Measurements from ENCODE around the gene FFAR3. TPM values are rescaled to one million over a fixed set of nuclear protein-coding genes. Genes with fewer than 3 reads are reported as not detected.

Gene FFAR3
- polyA plus RNA-seq, 1 donor (not counting 4 experiments of a cell fraction or from before 2014, with no cell fraction given): not detected

- no peaks in the 10 kb centered on the region for H4K20me1 ChIP-seq (ENCODE audit: control insufficient read depth, extremely low read depth, insufficient read depth, low read length)
- dilution Hi-C loops (cut with MboI; ENCODE audit: extremely low pct_ligation_motif_present, low sequenced_read_pairs): no loop called here
- no peaks in the 10 kb centered on the region for H3K36me3 ChIP-seq (ENCODE audit: control insufficient read depth in 2 of 2, extremely low read depth in 1 of 2, insufficient read depth in 2 of 2, low read length in 2 of 2)
- TF ChIP-seq EZH2 (IDR thresholded peaks at IDR 0.05; ENCODE audit: low read length): no peak
- TF ChIP-seq, protein P1, sequence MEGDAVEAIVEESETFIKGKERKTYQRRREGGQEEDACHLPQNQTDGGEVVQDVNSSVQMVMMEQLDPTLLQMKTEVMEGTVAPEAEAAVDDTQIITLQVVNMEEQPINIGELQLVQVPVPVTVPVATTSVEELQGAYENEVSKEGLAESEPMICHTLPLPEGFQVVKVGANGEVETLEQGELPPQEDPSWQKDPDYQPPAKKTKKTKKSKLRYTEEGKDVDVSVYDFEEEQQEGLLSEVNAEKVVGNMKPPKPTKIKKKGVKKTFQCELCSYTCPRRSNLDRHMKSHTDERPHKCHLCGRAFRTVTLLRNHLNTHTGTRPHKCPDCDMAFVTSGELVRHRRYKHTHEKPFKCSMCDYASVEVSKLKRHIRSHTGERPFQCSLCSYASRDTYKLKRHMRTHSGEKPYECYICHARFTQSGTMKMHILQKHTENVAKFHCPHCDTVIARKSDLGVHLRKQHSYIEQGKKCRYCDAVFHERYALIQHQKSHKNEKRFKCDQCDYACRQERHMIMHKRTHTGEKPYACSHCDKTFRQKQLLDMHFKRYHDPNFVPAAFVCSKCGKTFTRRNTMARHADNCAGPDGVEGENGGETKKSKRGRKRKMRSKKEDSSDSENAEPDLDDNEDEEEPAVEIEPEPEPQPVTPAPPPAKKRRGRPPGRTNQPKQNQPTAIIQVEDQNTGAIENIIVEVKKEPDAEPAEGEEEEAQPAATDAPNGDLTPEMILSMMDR (optimal IDR thresholded peaks at IDR 0.05 in 1 of 3, IDR thresholded peaks at IDR 0.05 in 1 of 3, conservative IDR thresholded peaks at IDR 0.05 in 1 of 3; ENCODE audit: extremely low read depth in 1 of 3, insufficient read depth in 2 of 3, low read length in 3 of 3): no peak
- DNase-seq (ENCODE audit: low read depth, low spot score): no peak
- H3K27ac ChIP-seq (ENCODE audit: control insufficient read depth, insufficient read depth, low read length): no peak overlapping the region
- H3K9ac ChIP-seq (ENCODE audit: control insufficient read depth, extremely low read depth, insufficient read depth, low read length): no peak overlapping the region
- H3K4me1 ChIP-seq (ENCODE audit: control insufficient read depth, extremely low read depth, insufficient read depth, low read length): no peaks in the 10 kb centered on the region
- H3K9me3 ChIP-seq (ENCODE audit: control insufficient read depth, low read depth, low read length): no peaks in the 10 kb centered on the region
- no peak overlapping the region for H3K4me2 ChIP-seq (ENCODE audit: control insufficient read depth, extremely low read depth, insufficient read depth, low read depth, low read length)
- H3K9me1 ChIP-seq (ENCODE audit: control insufficient read depth, extremely low read depth, insufficient read depth, low read length): no peaks in the 10 kb centered on the region
- FAIRE-seq: no peak
- H3K27me3 ChIP-seq (ENCODE audit: control insufficient read depth, extremely low read depth, insufficient read depth, low read length): peaks cover 18% of the 10 kb centered on the region
- no peaks in the 10 kb centered on the region for H3K79me2 ChIP-seq (ENCODE audit: control insufficient read depth, insufficient read depth, low read length)
- H3K4me3 ChIP-seq (ENCODE audit: control insufficient read depth in 2 of 3, extremely low read depth in 1 of 3, insufficient read depth in 2 of 3, low read depth in 1 of 3, low read length in 3 of 3): no peak overlapping the region
- H2AFZ ChIP-seq (ENCODE audit: control insufficient read depth, low read length): no peak overlapping the region
Measured at GRCh38 chr19:35341565-35342225, 16.6 kb upstream of the FFAR3 start.

DNA sequence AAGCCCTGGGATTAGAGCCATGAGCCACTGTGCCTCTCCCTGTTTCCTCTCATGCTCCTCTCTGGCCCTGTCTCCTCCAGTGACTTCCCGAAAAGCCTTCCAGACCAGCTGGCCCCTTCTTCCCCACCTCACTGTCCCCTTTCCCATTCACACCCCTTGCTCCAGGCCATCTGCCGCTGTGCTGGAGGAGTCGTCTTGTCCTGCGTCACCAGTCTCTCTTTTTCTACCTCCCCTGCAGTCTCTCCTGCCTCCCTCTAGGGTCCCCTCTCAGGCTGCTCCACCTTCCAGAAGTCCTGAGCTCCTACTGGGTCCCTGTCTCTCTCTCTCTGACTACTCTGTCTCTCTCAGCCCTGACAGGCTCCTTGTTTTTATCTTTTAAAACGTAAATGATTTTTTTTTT lies 15.8 kb upstream of the FFAR3 start:
- Histone ChIP-seq H3K9me3 (ENCODE audit: control insufficient read depth, low read depth, low read length) (no peaks in the 10 kb centered on the region), H3K9ac (ENCODE audit: control insufficient read depth, extremely low read depth, insufficient read depth, low read length) (no peak overlapping the region), H3K9me1 (ENCODE audit: control insufficient read depth, extremely low read depth, insufficient read depth, low read length) (no peaks in the 10 kb centered on the region), H3K4me1 (ENCODE audit: control insufficient read depth, extremely low read depth, insufficient read depth, low read length) (no peaks in the 10 kb centered on the region), H3K36me3 (ENCODE audit: control insufficient read depth in 2 of 2, extremely low read depth in 1 of 2, insufficient read depth in 2 of 2, low read length in 2 of 2) (no peaks in the 10 kb centered on the region), H3K27ac (ENCODE audit: control insufficient read depth, insufficient read depth, low read length) (no peak overlapping the region), H2AFZ (ENCODE audit: control insufficient read depth, low read length) (no peak overlapping the region), H3K4me3 (ENCODE audit: control insufficient read depth in 2 of 3, extremely low read depth in 1 of 3, insufficient read depth in 2 of 3, low read depth in 1 of 3, low read length in 3 of 3) (no peak overlapping the region), H3K4me2 (ENCODE audit: control insufficient read depth, extremely low read depth, insufficient read depth, low read depth, low read length) (no peak overlapping the region), H3K79me2 (ENCODE audit: control insufficient read depth, insufficient read depth, low read length) (no peaks in the 10 kb centered on the region), H4K20me1 (ENCODE audit: control insufficient read depth, extremely low read depth, insufficient read depth, low read length) (no peaks in the 10 kb centered on the region), H3K27me3 (ENCODE audit: control insufficient read depth, extremely low read depth, insufficient read depth, low read length) (peaks cover 22% of the 10 kb centered on the region)
- dilution Hi-C loops (cut with MboI; ENCODE audit: extremely low pct_ligation_motif_present, low sequenced_read_pairs): no loop called here
- DNase-seq (ENCODE audit: low read depth, low spot score) (no peak), FAIRE-seq (no peak)
- TF ChIP-seq, protein P1 (optimal IDR thresholded peaks at IDR 0.05 in 1 of 3, IDR thresholded peaks at IDR 0.05 in 1 of 3, conservative IDR thresholded peaks at IDR 0.05 in 1 of 3; ENCODE audit: extremely low read depth in 1 of 3, insufficient read depth in 2 of 3, low read length in 3 of 3): no peak
- TF ChIP-seq EZH2 (IDR thresholded peaks at IDR 0.05; ENCODE audit: low read length): no peak
